Prostate gland (tissue), 2 donors: ENCODE results near the gene GLMP. TPM values are rescaled to one million over a fixed set of nuclear protein-coding genes. Genes with fewer than 3 reads are reported as not detected.
A peak's percentile ranks its signal among the peaks of the same experiment; 100 is the strongest.

Source experiments
- DNase-seq: peaks from one replicate; pipeline ENCODE4 v3.0.0-alpha.2; 2019; ENCODE audit warnings: low spot score
- H3K27ac ChIP-seq, 2 donors: fragments of 200-600 bp; sonication (generic); 2 replicates each; pipeline ENCODE4 v1.5.1; 2017 to 2019
- H3K27me3 ChIP-seq: fragments of 200-600 bp; sonication (generic); replicated peaks from 2 replicates; pipeline ENCODE4 v1.5.1; 2019; ENCODE audit not compliant: insufficient read depth
- H3K36me3 ChIP-seq, 2 donors: fragments of 200-600 bp; sonication (generic); 1 replicate in 1 of 2; 2 replicates in 1 of 2; pipeline versions ENCODE4 v1.5.1 to v1.8.1; 2017 to 2019
- H3K4me1 ChIP-seq: fragments of 200-600 bp; sonication (generic); replicated peaks from 2 replicates; pipeline ENCODE4 v1.5.1; 2019
- H3K4me3 ChIP-seq, 2 donors: fragments of 200-600 bp; sonication (generic); 2 replicates each; pipeline ENCODE4 v1.5.1; 2017 to 2019
- H3K9me3 ChIP-seq: fragments of 200-600 bp; sonication (generic); 2 replicates; pipeline ENCODE4 v1.5.1; 2017
- CTCF ChIP-seq, 4 experiments: fragments of 200-600 bp in 2 of 4; fragments of 450-650 bp in 2 of 4; sonication (generic) in 2 of 4; IDR thresholded peaks; 1 replicate in 3 of 4; 2 replicates in 1 of 4; pipeline ENCODE4 v1.5.1; 2016 to 2019; ENCODE audit warnings: antibody characterized with exemption in 4 of 4, mild to moderate bottlenecking in 2 of 4, moderate library complexity in 2 of 4
- POLR2A ChIP-seq: fragments of 450-650 bp; IDR thresholded peaks from one replicate; pipeline ENCODE4 v1.6.1; 2016; ENCODE audit warnings: antibody characterized with exemption, mild to moderate bottlenecking
- POLR2AphosphoS5 ChIP-seq: sonication (generic); formaldehyde crosslinking; IDR thresholded peaks from one replicate; pipeline ENCODE4 v1.6.1; 2017; ENCODE audit warnings: antibody characterized with exemption
- WGBS: methylation state at CpG from one replicate; pipeline ENCODE4 v1.1.5; 2018; 5-methylcytosine and 5-hydroxymethylcytosine counted together
- intact Hi-C: fragments of 100-400 bp; cut with DNase I; formaldehyde crosslinking; loops from one replicate; pipeline ENCODE4 v1.14.2; 2022
- total RNA-seq, 2 donors: library from RNA; depleted of rRNA; stranded (reverse); fragments of >200 nt; gene quantifications; one replicate each; pipeline ENCODE4 v1.1.0, GENCODE V29; 2016

GLMP gene
- total RNA-seq, 2 donors from 2014 or later = 91.7 to 132 TPM

- peak overlapping the region; percentile 5 to 18 for H3K4me3 ChIP-seq
- 10% methylated on average over 53 of the region's 69 CpGs for WGBS
- intact Hi-C loops = no loop called here
- no peak for TF ChIP-seq CTCF (IDR thresholded peaks at IDR 0.05)
- no peak for TF ChIP-seq POLR2AphosphoS5
- no peak for TF ChIP-seq POLR2A
- DNase-seq = no peak
- H3K36me3 ChIP-seq = peaks cover 4 to 5% of the 10 kb centered on the region in 2 donors
- no peaks in the 10 kb centered on the region for H3K27me3 ChIP-seq
- H3K4me1 ChIP-seq = no peaks in the 10 kb centered on the region
- no peak overlapping the region for H3K27ac ChIP-seq
- no peaks in the 10 kb centered on the region for H3K9me3 ChIP-seq
Measured at GRCh38 chr1:156245451-156246232, 49.8 kb downstream of the GLMP start.

GRCh38 chr1:156244712-156245111, 50.8 kb downstream of the GLMP start:
- TF ChIP-seq POLR2AphosphoS5 = no peak
- TF ChIP-seq POLR2A = no peak
- no peak for TF ChIP-seq CTCF (IDR thresholded peaks at IDR 0.05)
- intact Hi-C loops = no loop called here
- DNase-seq = no peak
- no peaks in the 10 kb centered on the region for H3K36me3 ChIP-seq
- no peaks in the 10 kb centered on the region for H3K9me3 ChIP-seq
- no peak overlapping the region for H3K4me3 ChIP-seq
- no peaks in the 10 kb centered on the region for H3K27me3 ChIP-seq
- H3K4me1 ChIP-seq = no peaks in the 10 kb centered on the region
- no peak overlapping the region for H3K27ac ChIP-seq
- WGBS = 84% methylated on average over 17 of the region's 17 CpGs

- no peak for DNase-seq
- 91% methylated on average over 2 of the region's 2 CpGs for WGBS
- intact Hi-C loops = no loop called here
- Histone ChIP-seq H3K27me3 (no peaks in the 10 kb centered on the region), H3K36me3 (no peaks in the 10 kb centered on the region), H3K4me3 (no peak overlapping the region), H3K9me3 (no peaks in the 10 kb centered on the region), H3K27ac (no peak overlapping the region), H3K4me1 (no peaks in the 10 kb centered on the region)
- TF ChIP-seq POLR2AphosphoS5 = no peak
- no peak for TF ChIP-seq POLR2A
- TF ChIP-seq CTCF (IDR thresholded peaks at IDR 0.05) = no peak
Measured at GRCh38 chr1:156244126-156244525, 51.4 kb downstream of the GLMP start.

GRCh38 chr1:156242738-156243137, 52.7 kb downstream of the GLMP start:
- DNase-seq = no peak
- H3K4me3 ChIP-seq = no peak overlapping the region
- intact Hi-C loops = no loop called here
- no peaks in the 10 kb centered on the region for H3K4me1 ChIP-seq
- TF ChIP-seq POLR2A = no peak
- TF ChIP-seq CTCF (IDR thresholded peaks at IDR 0.05) = no peak
- no peak for TF ChIP-seq POLR2AphosphoS5
- peaks cover 0 to 4% of the 10 kb centered on the region in 2 donors for H3K36me3 ChIP-seq
- no peaks in the 10 kb centered on the region for H3K9me3 ChIP-seq
- H3K27me3 ChIP-seq = no peaks in the 10 kb centered on the region
- WGBS = 62% methylated on average over 10 of the region's 10 CpGs
- no peak overlapping the region for H3K27ac ChIP-seq

Other genes starting within 250 kb of the GLMP start
- 10 to 100 TPM; 27.0 to 43.6 TPM for gene UBQLN4, start 241.9 kb downstream of the GLMP start, total RNA-seq
- gene LAMTOR2, start 240.9 kb downstream of the GLMP start, total RNA-seq = 10 to 100 TPM; 48.0 to 91.4 TPM
- 100 to 1,000 TPM in 1 of 2 donors, 10 to 100 TPM in 1; 33.5 to 100 TPM for gene RAB25, start 234.5 kb downstream of the GLMP start, total RNA-seq
- 1 to 10 TPM; 3.3 to 5.7 TPM for gene MEX3A, start 213.2 kb downstream of the GLMP start, total RNA-seq
- gene LMNA, start 181.0 kb downstream of the GLMP start, total RNA-seq = 100 to 1,000 TPM; 227 to 265 TPM
- gene SEMA4A, start 142.1 kb downstream of the GLMP start, total RNA-seq = 10 to 100 TPM; 22.9 to 44.9 TPM
- gene SLC25A44, start 101.6 kb downstream of the GLMP start, total RNA-seq = 10 to 100 TPM; 14.2 to 16.5 TPM
- gene PMF1, start 82.7 kb downstream of the GLMP start, total RNA-seq = 100 to 1,000 TPM in 1 of 2 donors, 10 to 100 TPM in 1; 64.6 to 125 TPM
- 1 to 10 TPM; 1.8 to 5.7 TPM for gene BGLAP, start 53.5 kb downstream of the GLMP start, total RNA-seq
- gene PAQR6, start 47.6 kb downstream of the GLMP start, total RNA-seq = 1 to 10 TPM; 2.8 to 8.6 TPM
- 100 to 1,000 TPM in 1 of 2 donors, 10 to 100 TPM in 1; 49.1 to 113 TPM for gene SMG5, start 12.9 kb downstream of the GLMP start, total RNA-seq
- 10 to 100 TPM; 20.7 to 34.3 TPM for gene TMEM79, start 11.4 kb downstream of the GLMP start, total RNA-seq
- 1 to 10 TPM in 1 of 2 donors, not detected in 1; 1.1 TPM for gene VHLL, start 3.6 kb upstream of the GLMP start, total RNA-seq
- 100 to 1,000 TPM; 144 to 167 TPM for gene CCT3, start 42.6 kb upstream of the GLMP start, total RNA-seq
- gene TSACC, start 42.8 kb upstream of the GLMP start, total RNA-seq = 10 to 100 TPM in 1 of 2 donors, not detected in 1; 58.7 TPM
- gene RHBG, start 73.5 kb upstream of the GLMP start, total RNA-seq = under 1 TPM in 1 of 2 donors, not detected in 1; 0.85 TPM
- 100 to 1,000 TPM in 1 of 2 donors, 10 to 100 TPM in 1; 52.1 to 128 TPM for gene MEF2D, start 205.1 kb upstream of the GLMP start, total RNA-seq